Naive thymus-derived CD4-positive, alpha-beta T cell (primary cell): ENCODE data around the gene PTDSS2. TPM values are rescaled to one million over a fixed set of nuclear protein-coding genes. Genes with fewer than 3 reads are reported as not detected.

ENCODE experiments used
- ATAC-seq: fragments of 150-1000 bp; cut with Tn5 transposase; 2 replicates; pipeline ENCODE4 v1.10.0; 2021; ENCODE audit warnings: mild to moderate bottlenecking, moderate library complexity
- CTCF ChIA-PET: fragments of 350-600 bp; sonication (Branson Sonifier 250); formaldehyde crosslinking; loops from one replicate; lab custom pipeline; 2021; ENCODE audit warnings: antibody characterized with exemption; lab: Charles Lee
- POLR2A ChIA-PET: fragments of 350-600 bp; sonication (Branson Sonifier 250); formaldehyde crosslinking; loops from one replicate; lab custom pipeline; 2021; ENCODE audit warnings: antibody characterized with exemption, inconsistent platforms; lab: Charles Lee
- DNase-seq, 9 donors: peaks; one replicate each; pipeline versions ENCODE4 v3.0.0 to v3.0.0-alpha.2; 2020 to 2022; ENCODE audit warnings: mixed read lengths in 1 of 9
- H3K27ac ChIP-seq: one replicate; pipeline ENCODE4 v1.7.0; 2013; ENCODE audit warnings: mild to moderate bottlenecking, low read depth, low read length, moderate library complexity
- H3K27me3 ChIP-seq, 2 donors: one replicate each; pipeline ENCODE4 v1.7.0; 2013; ENCODE audit warnings: low read length in 2 of 2, mild to moderate bottlenecking in 2 of 2, moderate library complexity in 2 of 2; ENCODE audit not compliant: control insufficient read depth in 2 of 2, insufficient read depth in 2 of 2
- H3K36me3 ChIP-seq, 3 experiments: 1 replicate in 2 of 3; 2 replicates in 1 of 3; pipeline ENCODE4 v1.7.0; 2013; ENCODE audit warnings: low read length in 3 of 3, mild to moderate bottlenecking in 3 of 3, moderate library complexity in 1 of 3; ENCODE audit not compliant: insufficient read depth in 3 of 3, control insufficient read depth in 2 of 3
- H3K4me1 ChIP-seq, 2 donors: one replicate each; pipeline ENCODE4 v1.7.0; 2013; ENCODE audit warnings: low read length in 2 of 2, mild to moderate bottlenecking in 2 of 2, moderate library complexity in 1 of 2; ENCODE audit not compliant: control insufficient read depth in 2 of 2, insufficient read depth in 2 of 2
- H3K4me3 ChIP-seq: 2 replicates; pipeline ENCODE4 v1.7.0; 2013; ENCODE audit warnings: mild to moderate bottlenecking, low read length
- H3K9me3 ChIP-seq, 3 experiments: 1 replicate in 2 of 3; 2 replicates in 1 of 3; pipeline ENCODE4 v1.7.0; 2013; ENCODE audit warnings: low read length in 3 of 3; ENCODE audit not compliant: control insufficient read depth in 2 of 3
- H3K27ac Mint-ChIP-seq, 9 donors: one replicate each; pipeline ENCODE4 v1.8.0; 2020 to 2022; ENCODE audit warnings: mixed read lengths in 9 of 9, mild to moderate bottlenecking in 8 of 9, moderate library complexity in 5 of 9, inconsistent platforms in 2 of 9
- H3K27me3 Mint-ChIP-seq, 5 donors: one replicate each; pipeline ENCODE4 v1.8.0; 2021 to 2022; ENCODE audit warnings: mixed read lengths in 5 of 5, mild to moderate bottlenecking in 1 of 5
- H3K36me3 Mint-ChIP-seq, 5 donors: one replicate each; pipeline ENCODE4 v1.8.0; 2020 to 2022; ENCODE audit warnings: mixed read lengths in 5 of 5, mild to moderate bottlenecking in 3 of 5, inconsistent platforms in 1 of 5
- H3K4me1 Mint-ChIP-seq, 7 donors: one replicate each; pipeline ENCODE4 v1.8.0; 2020 to 2022; ENCODE audit warnings: mixed read lengths in 7 of 7, mild to moderate bottlenecking in 3 of 7, inconsistent platforms in 1 of 7
- H3K4me3 Mint-ChIP-seq, 10 donors: one replicate each; pipeline ENCODE4 v1.8.0; 2020 to 2022; ENCODE audit warnings: mild to moderate bottlenecking in 10 of 10, mixed read lengths in 10 of 10, moderate library complexity in 6 of 10, inconsistent platforms in 2 of 10
- H3K9me3 Mint-ChIP-seq, 11 donors: one replicate each; pipeline ENCODE4 v1.8.0; 2020 to 2022; ENCODE audit warnings: mixed read lengths in 11 of 11, mild to moderate bottlenecking in 4 of 11, inconsistent platforms in 1 of 11, moderate library complexity in 1 of 11
- intact Hi-C, 2 donors: fragments of 100-400 bp; cut with micrococcal nuclease; formaldehyde crosslinking; loops; one replicate each; pipeline ENCODE4 v1.15.1; 2023
- polyA plus RNA-seq, 2 donors: library from polyadenylated mRNA; unstranded; fragments of 300-500 nt; fragmentation: Illumina TruSeq; gene quantifications; one replicate each; pipeline ENCODE4 v1.2.3, GENCODE V29; 2021
- total RNA-seq, 6 experiments: library from RNA in 5 of 6; stranded (reverse) in 5 of 6; gene quantifications; 1 replicate in 5 of 6; 2 replicates in 1 of 6; pipeline ENCODE4 v1.2.3 and lab custom pipeline; 2021 to 2026

The PTDSS2 gene
- total and polyA plus RNA-seq, 7 experiments from 2014 or later, result 9.0 to 27.7 (median 19.4) TPM

GRCh38 chr11:439315-440064 lies 10.6 kb upstream of the PTDSS2 start:
- H3K36me3 ChIP-seq, result no peaks in the 10 kb centered on the region
- CTCF ChIA-PET, result interaction anchor here (0.8 to 1.2 kb wide), 3 partner anchors 17 to 32 kb away, joined by 4 to 9 read pairs (median 4); no protein-coding TSS in a partner anchor
- peak overlapping the region in 2 of 9 donors; percentile 21 to 82 for H3K27ac Mint-ChIP-seq
- H3K9me3 Mint-ChIP-seq, result no peaks in the 10 kb centered on the region
- no peak for DNase-seq
- no peak for ATAC-seq
- H3K4me3 ChIP-seq, result no peak overlapping the region
- no peaks in the 10 kb centered on the region for H3K27me3 ChIP-seq
- peaks cover 7 to 25% of the 10 kb centered on the region in 2 donors for H3K4me1 ChIP-seq
- peaks cover 12 to 41% (median 28%) of the 10 kb centered on the region in 7 donors for H3K4me1 Mint-ChIP-seq
- no peaks in the 10 kb centered on the region for H3K9me3 ChIP-seq
- intact Hi-C loops, result no loop called here
- peaks cover 0 to 2% (median 0%) of the 10 kb centered on the region in 5 donors for H3K36me3 Mint-ChIP-seq
- H3K27me3 Mint-ChIP-seq, result peaks cover 0 to 5% (median 0%) of the 10 kb centered on the region in 5 donors
- POLR2A ChIA-PET, result interaction anchor here (0.6 to 1.4 kb wide), 6 partner anchors 8 to 66 kb away, joined by 3 to 4 read pairs (median 4); partner anchors contain the start of gene SIGIRR
- H3K27ac ChIP-seq, result no peak overlapping the region
- peak overlapping the region in 8 of 10 donors; percentile 18 to 77 (median 39) for H3K4me3 Mint-ChIP-seq

GRCh38 chr11:440065-441042 lies 9.7 kb upstream of the PTDSS2 start:
- ChIA-PET POLR2A (interaction anchor here (1.0 to 1.6 kb wide), 5 partner anchors 23 to 27 kb away, joined by 3 to 10 read pairs (median 4); partner anchors contain the start of gene SIGIRR), CTCF (interaction anchor here (0.8 to 1.2 kb wide), 3 partner anchors 16 to 33 kb away, joined by 4 to 9 read pairs (median 4); no protein-coding TSS in a partner anchor)
- Histone ChIP-seq H3K27ac (no peak overlapping the region), H3K36me3 (no peaks in the 10 kb centered on the region), H3K4me1 (peaks cover 7 to 25% of the 10 kb centered on the region in 2 donors), H3K4me3 (no peak overlapping the region), H3K27me3 (no peaks in the 10 kb centered on the region), H3K9me3 (no peaks in the 10 kb centered on the region)
- intact Hi-C loops, result no loop called here
- Mint-ChIP-seq H3K27me3 (peaks cover 0 to 5% (median 0%) of the 10 kb centered on the region in 5 donors), H3K4me3 (peak overlapping the region; percentile 36 to 87 (median 72)), H3K27ac (peak overlapping the region in 3 of 9 donors; percentile 11 to 82 (median 38)), H3K36me3 (peaks cover 0 to 2% (median 0%) of the 10 kb centered on the region in 5 donors), H3K9me3 (no peaks in the 10 kb centered on the region), H3K4me1 (peaks cover 12 to 41% (median 28%) of the 10 kb centered on the region in 7 donors)
- no peak for ATAC-seq
- DNase-seq, result peak in 1 of 9 donors; percentile 21

GRCh38 chr11:441043-441417 lies 9.0 kb upstream of the PTDSS2 start:
- H3K4me3 Mint-ChIP-seq, result peak overlapping the region; percentile 52 to 87 (median 74)
- H3K27me3 ChIP-seq, result no peaks in the 10 kb centered on the region
- peak overlapping the region; percentile 86 for H3K27ac ChIP-seq
- H3K36me3 ChIP-seq, result no peaks in the 10 kb centered on the region
- ChIA-PET POLR2A (interaction anchor here (1.5 to 2.0 kb wide), 3 partner anchors 17 to 26 kb away, joined by 4 to 10 read pairs (median 4); partner anchors contain the start of gene SIGIRR), CTCF (interaction anchor here (1.2 kb wide), 1 partner anchor 31 kb away, joined by 9 read pairs; no protein-coding TSS in a partner anchor)
- intact Hi-C loops, result no loop called here
- peaks cover 7 to 25% of the 10 kb centered on the region in 2 donors for H3K4me1 ChIP-seq
- H3K9me3 ChIP-seq, result no peaks in the 10 kb centered on the region
- peaks cover 12 to 41% (median 28%) of the 10 kb centered on the region in 7 donors for H3K4me1 Mint-ChIP-seq
- peaks cover 0 to 2% (median 0%) of the 10 kb centered on the region in 5 donors for H3K36me3 Mint-ChIP-seq
- peak overlapping the region in 3 of 9 donors; percentile 38 to 55 (median 38) for H3K27ac Mint-ChIP-seq
- no peak for ATAC-seq
- peaks cover 0 to 5% (median 0%) of the 10 kb centered on the region in 5 donors for H3K27me3 Mint-ChIP-seq
- H3K4me3 ChIP-seq, result peak overlapping the region; percentile 73
- DNase-seq, result no peak
- H3K9me3 Mint-ChIP-seq, result no peaks in the 10 kb centered on the region

GRCh38 chr11:441418-442274 lies 8.4 kb upstream of the PTDSS2 start, which contains the start of gene ANO9:
TSS of gene ANO9 (minus strand) at chr11:442011. CDS start at chr11:441926, 85 bp downstream.
- peaks cover 0 to 5% (median 0%) of the 10 kb centered on the region in 5 donors for H3K27me3 Mint-ChIP-seq
- peak within 1 kb of the TSS in 5 of 9 donors; percentile 14 to 55 (median 42) for H3K27ac Mint-ChIP-seq
- ATAC-seq (peak; percentile 82), DNase-seq (peak in 8 of 9 donors; percentile 34 to 66 (median 54))
- Histone ChIP-seq H3K4me1 (peaks cover 7 to 25% of the 10 kb centered on the region in 2 donors), H3K27ac (peak within 1 kb of the TSS; percentile 86), H3K9me3 (no peaks in the 10 kb centered on the region), H3K4me3 (peak within 1 kb of the TSS; percentile 73), H3K36me3 (no peaks in the 10 kb centered on the region), H3K27me3 (no peaks in the 10 kb centered on the region)
- intact Hi-C loops, result loop anchor here in 1 of 2 donors (1.0 kb wide), 1 partner anchor 14 kb away; no protein-coding TSS in a partner anchor
- H3K9me3 Mint-ChIP-seq, result no peaks in the 10 kb centered on the region
- peak within 1 kb of the TSS; percentile 63 to 87 (median 75) for H3K4me3 Mint-ChIP-seq
- CTCF ChIA-PET, result no interaction called here
- H3K36me3 Mint-ChIP-seq, result peaks cover 0 to 2% (median 0%) of the 10 kb centered on the region in 5 donors
- H3K4me1 Mint-ChIP-seq, result peaks cover 12 to 37% (median 26%) of the 10 kb centered on the region in 7 donors
- POLR2A ChIA-PET, result interaction anchor here (0.9 to 2.0 kb wide), 5 partner anchors 18 to 65 kb away, joined by 3 to 10 read pairs (median 4); partner anchors contain the start of gene SIGIRR

- Histone ChIP-seq H3K36me3 (no peaks in the 10 kb centered on the region), H3K27ac (no peak overlapping the region), H3K27me3 (no peaks in the 10 kb centered on the region), H3K9me3 (no peaks in the 10 kb centered on the region), H3K4me1 (peaks cover 3 to 20% of the 10 kb centered on the region in 2 donors), H3K4me3 (no peak overlapping the region)
- peak overlapping the region in 1 of 9 donors; percentile 14 for H3K27ac Mint-ChIP-seq
- peaks cover 0 to 5% (median 0%) of the 10 kb centered on the region in 5 donors for H3K27me3 Mint-ChIP-seq
- peaks cover 11 to 30% (median 20%) of the 10 kb centered on the region in 7 donors for H3K4me1 Mint-ChIP-seq
- intact Hi-C loops, result loop anchor here in 1 of 2 donors (1.0 kb wide), 1 partner anchor 15 kb away; no protein-coding TSS in a partner anchor
- DNase-seq (no peak), ATAC-seq (no peak)
- no peaks in the 10 kb centered on the region for H3K9me3 Mint-ChIP-seq
- H3K4me3 Mint-ChIP-seq, result peak overlapping the region in 3 of 10 donors; percentile 2 to 58 (median 16)
- no peaks in the 10 kb centered on the region for H3K36me3 Mint-ChIP-seq
- CTCF ChIA-PET, result interaction anchor here (0.6 to 0.9 kb wide), 2 partner anchors 28 to 82 kb away, joined by 3 to 7 read pairs; partner anchors contain the start of gene SIGIRR
- POLR2A ChIA-PET, result interaction anchor here (1.4 to 2.0 kb wide), 2 partner anchors 19 to 32 kb away, joined by 4 to 7 read pairs; no protein-coding TSS in a partner anchor
Observed at GRCh38 chr11:442611-443081, 7.4 kb upstream of the PTDSS2 start.
